Stimulated activated CD4-positive, alpha-beta T cell treated with anti-CD3 and anti-CD28 coated beads, Interleukin-15, amount 100 ng/mL, for 48 hours (primary cell): ENCODE results near the gene SLC4A4.

Source experiments
- DNase-seq, 2 donors: peaks; one replicate each; pipeline ENCODE4 v3.0.0-alpha.2; 2020; ENCODE audit warnings: low read depth in 2 of 2

The SLC4A4 gene

DNA sequence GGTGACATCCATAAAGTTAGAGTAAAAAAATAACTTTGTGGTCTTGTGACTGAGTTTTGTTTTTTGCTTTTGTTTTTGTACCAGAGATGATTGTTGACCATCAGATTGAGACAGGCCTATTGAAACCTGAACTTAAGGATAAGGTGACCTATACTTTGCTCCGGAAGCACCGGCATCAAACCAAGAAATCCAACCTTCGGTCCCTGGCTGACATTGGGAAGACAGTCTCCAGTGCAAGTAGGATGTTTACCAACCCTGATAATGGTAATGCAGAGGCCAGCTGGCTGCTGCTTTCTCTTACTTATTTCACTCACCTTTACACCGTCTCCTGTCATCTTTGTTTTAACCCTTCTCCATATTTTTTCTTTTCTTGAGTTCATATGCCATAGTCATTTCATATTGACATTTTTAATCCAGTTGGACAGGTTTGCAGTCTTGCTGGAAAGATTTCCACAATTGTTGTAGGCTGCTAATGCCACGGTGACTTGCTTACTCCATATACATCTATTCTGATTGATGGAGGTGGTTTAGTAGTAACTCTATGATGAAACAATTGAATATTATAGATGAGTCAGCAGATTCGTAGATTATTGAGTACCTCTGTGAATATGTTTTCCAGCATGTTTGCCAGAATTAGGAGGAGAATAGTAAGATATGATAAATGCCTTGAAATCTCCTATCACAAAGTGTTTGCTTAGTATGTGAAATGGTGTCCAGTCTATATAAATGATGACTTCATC is 18.3 kb downstream of the SLC4A4 start:
- no peak for DNase-seq

DNA sequence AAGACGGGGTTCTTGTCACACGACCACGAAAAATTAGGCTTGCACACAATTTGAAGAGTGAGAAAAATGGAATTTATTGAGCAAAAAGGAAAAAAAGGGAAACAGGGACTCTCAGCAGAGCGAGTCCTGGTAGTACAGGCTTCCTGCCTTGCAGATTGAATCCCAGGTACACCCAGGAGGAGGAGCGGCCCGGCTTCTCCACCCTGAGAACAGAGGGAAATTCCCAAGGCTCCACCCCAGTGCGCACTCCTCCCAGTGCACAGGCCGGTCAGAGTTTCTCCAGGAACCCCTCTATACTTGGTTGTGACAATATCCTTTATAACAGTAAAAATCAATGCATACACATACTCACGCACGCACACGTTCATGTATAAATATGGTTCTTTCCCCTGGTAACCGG is 22.0 kb downstream of the SLC4A4 start:
- DNase-seq, result no peak

DNA sequence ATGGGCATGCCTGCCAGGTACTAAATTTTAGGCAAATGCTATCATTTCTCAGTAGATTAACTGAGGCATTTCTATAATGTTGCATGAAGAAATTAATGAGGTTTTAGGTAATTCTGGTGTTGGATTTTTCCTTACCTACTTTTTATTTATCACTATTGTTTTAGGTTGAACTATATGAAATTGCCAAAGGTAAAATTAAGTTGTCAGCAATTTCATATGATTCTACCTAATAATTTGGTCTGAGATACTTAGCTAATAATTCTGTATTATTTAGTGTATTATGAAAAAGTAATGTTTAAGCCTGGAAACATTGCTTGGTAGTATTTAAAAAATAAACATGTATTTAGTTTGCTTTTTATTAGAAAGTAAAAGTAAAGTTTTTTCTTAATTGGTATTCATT is 22.7 kb downstream of the SLC4A4 start:
- no peak for DNase-seq

DNA sequence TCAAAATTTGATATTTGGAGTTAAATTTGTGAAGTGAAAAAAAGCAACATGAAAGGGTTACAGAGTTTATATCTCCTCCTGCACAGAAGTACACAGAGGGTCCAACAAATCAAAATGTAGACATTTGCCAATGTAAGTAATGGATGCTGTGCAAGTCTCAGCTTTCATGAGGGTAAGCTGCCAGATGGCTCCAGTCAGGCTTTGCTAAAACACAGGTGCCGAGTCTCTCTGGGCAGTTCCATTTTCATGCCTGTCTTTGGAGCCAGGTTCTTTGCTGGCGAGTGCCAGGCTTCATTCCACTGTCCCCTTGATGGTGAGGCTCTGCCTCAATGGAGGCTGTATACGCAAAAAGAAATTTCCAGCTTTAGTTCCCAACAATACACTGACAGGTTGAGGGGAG is 27.9 kb downstream of the SLC4A4 start:
- DNase-seq, result no peak

DNA sequence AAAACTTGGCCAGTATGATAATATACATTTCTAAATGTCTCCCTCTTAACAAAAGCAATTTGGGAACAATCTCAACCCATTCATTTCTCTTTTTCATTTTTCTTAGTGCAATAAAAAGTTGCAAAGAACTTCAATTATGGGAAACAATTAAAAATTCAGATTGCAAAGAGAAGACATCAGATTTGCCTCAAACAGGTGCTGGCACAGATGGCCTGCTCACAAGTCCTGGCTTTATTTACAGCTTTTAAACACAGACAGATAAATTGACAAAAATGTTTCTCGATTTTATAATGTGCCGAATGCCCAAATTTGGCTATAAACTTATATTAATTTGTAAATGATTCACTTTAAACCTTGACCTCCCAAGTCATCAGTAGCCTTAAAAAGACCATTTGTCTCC is 28.7 kb downstream of the SLC4A4 start:
- DNase-seq, result no peak

DNA sequence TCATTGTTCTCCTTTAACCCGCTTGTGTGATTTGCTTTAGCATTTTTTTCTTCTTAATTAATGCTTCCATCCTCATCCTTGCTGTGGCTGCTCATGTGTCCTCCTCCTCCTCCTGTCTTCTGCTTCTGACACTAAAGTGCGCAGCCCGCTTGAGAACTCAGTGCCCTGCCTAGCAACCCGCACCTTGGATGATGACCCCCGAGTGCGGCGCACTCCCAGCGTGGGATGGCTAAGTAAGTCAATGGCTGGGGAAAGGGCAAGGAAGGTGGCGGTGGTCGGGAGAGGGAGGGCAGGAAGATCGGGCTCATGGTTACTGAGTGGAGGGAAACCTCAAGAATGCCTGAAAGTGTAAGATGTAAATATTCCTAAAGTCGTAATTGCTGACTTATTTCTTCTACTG is 30.1 kb downstream of the SLC4A4 start:
- no peak for DNase-seq

DNA sequence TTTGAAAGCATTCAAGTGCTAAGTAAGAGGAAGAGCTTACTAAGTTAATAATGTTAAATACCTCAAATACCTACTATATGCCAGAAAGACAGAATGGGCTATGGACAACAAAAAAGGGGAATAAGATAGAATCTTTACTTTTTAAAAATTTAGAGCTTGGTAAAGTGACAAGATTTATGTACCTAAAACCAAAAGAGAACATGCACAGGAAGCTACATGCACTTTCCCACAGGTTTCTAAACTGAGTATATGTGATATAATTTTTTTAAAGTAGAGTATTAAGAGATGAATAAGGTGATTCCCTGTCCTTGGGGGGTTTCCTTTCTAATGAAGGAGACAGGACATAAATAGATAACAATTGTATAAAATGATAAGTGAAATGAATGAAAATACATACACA is 30.7 kb downstream of the SLC4A4 start:
- no peak for DNase-seq

DNA sequence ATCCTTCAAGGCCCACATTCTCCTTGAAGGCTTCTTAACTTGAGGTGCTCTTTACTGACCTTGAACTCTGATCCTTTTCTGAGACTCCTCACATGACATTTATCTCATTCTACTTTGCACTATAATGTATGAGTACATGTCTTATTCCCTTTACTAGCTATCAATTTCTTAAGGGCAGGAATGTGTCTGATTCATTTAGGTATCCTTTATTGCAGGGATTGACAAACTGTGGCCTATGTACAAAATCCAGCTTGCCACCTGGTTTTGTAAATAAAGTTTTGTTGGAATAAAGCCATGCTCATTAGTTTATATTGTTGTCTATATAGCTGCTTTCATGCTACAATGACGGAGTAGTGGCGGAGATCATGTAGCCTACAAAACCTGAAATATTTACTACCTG is 36.7 kb downstream of the SLC4A4 start:
- DNase-seq, result no peak

DNA sequence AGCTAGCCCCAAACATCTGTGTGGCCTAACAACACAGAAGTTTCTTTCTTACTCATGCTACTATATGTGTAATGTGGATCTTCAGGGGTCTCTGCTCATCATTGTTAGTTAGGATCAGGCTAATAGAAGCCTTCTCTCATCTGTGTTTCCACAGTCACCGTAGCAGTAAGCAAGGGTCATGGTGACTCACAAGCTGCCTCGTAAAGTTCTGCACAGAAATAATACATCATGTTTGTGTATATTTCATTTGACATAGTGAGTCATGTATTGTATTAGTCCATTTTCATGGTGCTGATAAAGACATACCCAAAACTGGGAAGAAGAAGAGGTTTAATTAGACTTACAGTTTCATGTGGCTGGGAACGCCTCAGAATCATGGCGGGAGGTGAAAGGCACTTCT is 38.7 kb downstream of the SLC4A4 start:
- DNase-seq, result no peak

DNA sequence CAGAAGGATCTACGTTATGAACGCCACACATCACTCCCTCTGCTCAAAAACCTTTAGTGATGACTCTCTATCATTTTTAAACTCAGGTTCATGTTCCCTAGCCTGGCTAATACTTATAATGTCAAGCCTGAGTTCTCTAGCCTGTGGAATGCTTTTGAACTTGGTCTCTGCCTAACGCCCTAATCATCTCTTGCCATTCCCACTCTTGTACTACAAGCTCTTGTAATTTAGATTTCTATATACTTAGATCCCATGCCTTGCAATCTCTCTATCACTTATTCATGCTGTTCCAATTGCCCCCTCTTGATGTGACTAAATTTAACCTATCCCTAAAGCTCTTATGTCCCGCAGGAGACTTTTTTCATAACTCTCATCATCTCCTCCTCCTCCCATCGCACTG is 40.3 kb downstream of the SLC4A4 start:
- DNase-seq, result no peak

DNA sequence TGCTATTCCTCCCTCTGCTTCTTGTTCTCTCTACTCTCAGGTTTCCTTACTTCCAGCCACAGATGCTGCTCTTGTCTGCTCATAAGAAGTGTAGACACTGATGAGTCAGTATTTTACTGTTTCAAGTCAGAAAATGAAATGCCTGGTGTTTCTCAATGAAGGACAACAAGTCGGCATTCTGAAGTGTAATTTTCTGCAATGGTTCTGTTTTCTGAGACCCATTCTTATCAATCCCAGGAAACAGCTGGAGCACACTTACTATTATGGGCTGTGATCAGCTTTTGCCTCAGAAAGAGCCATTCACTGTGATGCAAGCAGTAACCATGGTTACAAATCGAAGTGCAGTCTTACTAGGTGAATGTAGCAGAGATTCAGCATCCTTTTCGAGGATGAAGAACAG is 42.0 kb downstream of the SLC4A4 start:
- DNase-seq, result no peak

DNA sequence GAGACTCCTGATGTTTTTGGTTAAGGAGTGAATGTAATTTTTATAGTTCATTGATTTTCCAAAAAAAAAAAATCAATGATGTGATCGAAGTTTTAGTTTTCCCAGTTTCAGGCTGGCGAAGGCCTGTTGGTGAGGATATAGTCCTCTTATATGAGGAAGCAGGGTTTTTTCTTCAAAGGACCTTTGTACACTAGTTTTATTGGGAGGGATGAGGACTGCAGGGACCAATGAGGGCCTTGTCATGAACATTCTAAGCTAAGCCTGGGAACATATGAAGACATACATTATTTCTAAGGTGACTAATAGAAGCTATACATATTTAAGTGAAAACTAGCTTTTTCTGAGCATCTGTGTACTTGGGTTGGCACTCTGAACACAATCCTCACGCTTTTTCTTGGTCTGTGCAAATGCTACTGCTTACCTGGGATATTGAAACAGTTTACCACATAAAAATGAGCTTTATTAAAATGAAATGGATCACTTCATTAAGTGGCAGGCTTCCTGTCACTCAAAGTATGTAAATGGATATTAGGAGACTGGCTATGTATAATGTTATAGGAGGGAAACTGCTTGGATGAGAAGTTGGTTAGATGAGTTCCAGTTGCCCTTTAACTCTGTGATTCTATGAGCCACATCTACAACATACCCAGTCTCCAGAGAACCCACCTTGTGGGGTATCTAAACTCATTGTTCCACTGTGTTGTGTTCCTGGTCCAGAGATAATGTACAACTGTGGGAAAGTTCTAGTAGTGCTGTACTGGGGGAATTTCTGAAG is 43.5 kb downstream of the SLC4A4 start:
- no peak for DNase-seq

DNA sequence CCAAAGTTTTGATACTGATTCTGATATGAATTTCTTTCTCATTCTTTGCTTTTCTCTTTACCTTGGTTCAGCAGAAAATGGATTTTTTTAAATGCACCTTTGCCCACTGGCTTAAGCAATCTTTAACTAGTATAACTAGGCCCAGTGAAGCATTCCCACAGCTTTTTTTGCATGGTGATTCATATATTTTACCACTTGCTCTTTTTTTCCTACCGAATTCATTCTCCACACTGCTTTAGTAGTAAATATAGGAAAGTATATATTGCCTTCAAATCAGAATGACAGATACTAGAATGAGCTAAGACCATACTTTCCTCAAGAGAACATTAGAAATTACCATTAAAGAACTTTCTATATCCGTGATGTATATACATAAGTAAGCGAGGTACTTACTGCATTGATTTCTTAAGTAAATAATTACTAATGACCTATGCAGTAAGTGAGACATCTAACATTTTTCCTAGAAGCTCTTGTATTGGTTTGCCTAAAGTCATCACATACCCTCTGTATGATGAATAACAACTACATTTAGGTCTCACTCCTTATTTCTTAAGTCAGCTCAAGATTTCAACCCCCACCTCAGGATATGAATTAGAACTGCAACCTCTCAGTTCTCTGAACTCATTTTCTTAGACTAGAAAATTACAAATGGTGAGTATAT is 44.2 kb downstream of the SLC4A4 start:
- DNase-seq, result no peak

DNA sequence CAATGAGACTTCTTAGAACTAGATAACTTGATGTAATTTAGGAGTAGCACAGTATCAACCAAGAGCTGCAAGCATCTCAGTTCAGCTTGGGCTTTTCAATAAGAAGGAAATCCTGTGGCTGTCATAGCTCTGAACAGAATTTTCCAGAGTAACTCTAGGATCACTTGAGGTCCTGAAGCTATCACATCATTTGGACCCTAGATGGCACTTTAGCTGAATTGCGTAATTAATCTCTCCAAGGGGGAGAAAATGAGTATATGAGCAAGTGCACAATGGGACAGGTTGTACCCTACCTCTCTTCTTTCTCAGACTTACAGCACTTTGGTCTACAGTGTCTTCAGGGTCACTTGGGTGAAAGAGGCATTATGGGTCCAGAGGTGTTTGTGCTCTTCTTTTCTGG is 45.2 kb downstream of the SLC4A4 start:
- no peak for DNase-seq

DNA sequence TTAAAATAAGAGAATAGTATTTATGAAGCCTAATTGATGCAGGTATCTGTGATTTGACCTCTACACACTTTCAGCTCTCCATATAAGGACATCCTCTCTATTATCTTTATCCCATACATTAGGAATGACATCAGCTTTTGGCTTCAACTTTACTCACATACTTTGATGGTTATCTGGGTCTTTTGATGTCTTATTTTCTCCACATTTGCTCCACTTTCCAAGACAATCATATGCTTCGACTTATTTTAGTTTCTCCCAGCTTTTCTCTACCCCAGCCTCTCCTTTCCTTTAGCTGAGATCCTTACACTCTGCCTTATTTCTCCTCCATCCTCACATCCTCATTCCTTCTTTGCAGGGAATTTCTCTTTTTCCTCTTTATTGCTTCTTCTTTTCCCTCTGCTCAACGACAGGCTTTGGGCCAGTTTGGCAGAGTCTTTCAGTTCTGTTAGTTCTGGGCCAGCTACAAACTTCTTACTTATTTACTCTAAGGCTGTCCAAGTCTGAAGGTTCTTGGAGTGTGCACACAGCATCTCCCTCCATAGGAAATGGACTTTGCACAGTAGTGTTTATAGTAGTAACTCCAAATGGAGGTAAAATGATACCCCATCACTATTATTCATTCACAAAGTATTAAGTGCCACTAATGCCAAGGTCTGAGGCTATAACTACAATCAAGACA is 50.5 kb downstream of the SLC4A4 start:
- no peak for DNase-seq

DNA sequence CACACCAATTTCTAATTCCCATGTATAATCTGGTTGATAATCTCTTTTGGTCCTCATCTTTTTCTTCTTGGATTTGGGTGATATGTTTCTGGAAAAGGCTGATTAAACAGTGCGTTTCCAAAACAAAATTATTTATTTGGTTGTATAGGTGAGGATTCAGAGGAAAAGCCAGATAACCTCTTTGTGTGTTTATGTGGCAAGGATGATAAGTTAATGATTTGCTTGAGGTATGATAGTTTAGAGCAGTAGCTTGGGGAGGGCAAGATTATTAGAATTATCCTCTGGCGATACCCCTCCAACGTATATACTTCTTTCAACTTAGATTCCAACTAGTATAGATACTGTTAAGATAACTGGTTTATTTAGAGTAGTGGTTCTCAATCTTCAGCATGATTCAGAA is 53.3 kb downstream of the SLC4A4 start:
- DNase-seq, result no peak

DNA sequence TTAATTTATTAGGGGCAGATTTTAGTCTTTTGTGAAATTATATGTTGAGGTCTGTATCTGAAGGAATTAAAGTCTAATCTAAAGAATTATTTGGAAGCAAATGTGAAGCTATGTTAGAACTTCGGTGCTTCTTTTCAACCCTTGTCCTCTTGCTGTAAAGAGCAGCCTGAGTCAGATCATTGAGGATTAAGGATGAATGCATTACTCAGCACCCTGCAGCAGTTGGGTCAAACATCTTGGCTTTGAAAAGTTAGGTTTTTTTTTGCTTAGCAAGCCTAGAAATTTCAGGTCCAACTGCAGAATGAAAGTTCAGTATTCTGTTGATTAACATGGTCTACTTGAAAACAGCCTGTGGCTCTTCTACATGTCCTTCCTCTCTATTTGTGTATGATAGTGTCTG is 57.6 kb downstream of the SLC4A4 start:
- no peak for DNase-seq

DNA sequence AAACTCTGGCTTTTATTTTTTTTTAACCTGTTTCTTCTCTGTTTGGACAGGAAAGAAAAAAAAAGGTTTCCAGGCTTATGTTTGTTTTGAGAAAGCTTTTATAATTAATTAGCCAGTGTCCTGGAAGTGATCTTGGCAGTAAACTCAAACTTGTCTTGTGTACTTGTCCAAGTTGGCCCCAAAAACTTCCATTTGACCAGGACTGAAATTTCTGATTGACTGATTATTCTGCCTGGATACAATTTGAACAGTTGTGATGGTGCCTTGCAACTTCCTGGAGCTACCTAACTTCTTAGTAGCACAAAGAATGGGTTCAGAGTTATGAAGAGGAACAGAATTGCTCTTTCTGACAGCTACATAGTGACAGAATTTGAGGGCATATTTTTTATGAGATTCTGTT is 62.0 kb downstream of the SLC4A4 start:
- no peak for DNase-seq

DNA sequence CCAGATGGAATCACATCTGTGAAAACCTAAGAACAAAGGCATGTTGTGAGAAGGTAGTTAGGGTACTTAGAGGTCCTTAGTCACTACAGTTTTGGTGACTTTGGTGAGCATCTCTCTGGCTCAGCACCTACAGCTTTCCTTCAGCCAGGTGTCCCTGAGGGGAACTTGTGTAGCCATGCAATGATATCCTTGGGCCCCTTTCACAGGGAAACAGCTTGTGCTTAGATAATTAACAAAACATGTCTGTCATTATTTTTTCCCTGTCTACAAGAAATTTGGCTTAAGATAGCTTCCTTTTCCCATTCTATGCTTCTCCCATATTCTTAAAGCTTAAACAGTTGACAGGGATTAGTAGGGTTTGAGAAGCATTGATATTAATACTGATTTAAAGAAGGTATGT is 63.8 kb downstream of the SLC4A4 start:
- no peak for DNase-seq

DNA sequence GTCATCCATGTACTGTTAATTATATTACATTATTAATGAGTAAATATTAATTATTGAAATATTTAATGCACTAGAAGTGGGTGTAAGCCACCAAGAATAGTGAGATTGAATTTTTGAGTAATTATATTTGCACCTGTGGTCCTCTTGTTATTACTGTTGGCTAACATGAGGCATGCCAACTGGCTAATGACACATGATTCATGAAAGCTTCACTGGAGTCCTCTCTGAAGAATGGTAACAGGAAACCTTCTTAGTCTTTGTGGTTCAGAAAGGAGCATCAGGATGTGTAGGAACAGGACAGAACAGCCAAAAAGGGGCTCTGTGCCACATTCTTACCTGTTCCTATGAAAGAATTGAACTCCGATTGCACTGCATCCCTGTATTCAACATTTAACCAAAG is 65.2 kb downstream of the SLC4A4 start:
- no peak for DNase-seq

DNA sequence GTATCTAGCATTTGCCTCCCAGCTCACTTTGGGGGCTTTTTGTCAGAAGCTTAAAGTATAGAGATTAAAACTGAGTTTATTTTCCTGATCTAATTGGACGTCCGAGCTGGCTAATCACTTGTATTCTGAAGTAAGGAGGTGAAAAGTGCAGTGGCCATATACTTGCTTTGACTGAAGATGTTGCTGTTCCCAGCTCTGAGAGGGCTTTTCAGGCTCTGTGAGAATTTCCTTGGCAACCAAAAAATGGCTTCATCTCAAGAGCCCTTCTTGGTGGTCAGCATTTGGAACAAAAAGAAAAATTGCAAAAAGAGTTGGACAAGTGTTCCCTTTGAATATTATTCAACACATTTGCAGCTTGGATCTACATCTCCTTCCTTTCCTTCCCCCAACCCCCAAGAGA is 67.0 kb downstream of the SLC4A4 start:
- no peak for DNase-seq

DNA sequence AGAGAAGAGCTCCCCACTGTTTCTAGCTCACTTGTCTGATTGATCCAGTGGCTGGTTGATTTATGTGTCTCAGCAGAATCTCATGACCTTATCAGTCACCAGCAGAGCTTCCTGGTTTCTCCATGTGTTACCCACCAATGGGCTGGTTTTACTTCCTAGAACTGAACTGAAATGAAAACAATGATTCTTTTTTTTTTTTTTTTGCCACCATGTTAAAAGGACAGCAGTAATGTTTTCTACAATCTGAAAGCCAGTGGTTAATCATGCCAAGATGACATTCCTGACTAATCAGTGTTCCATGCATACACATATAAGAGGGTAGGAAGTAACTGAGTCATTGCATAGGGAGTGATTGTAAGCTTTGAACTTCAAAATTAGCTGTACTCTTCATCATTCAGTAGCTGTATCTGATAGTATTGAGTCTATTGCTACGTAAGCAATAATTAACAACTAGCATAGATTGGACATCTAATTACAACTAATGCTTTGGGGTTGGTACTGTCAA is 67.7 kb downstream of the SLC4A4 start:
- DNase-seq, result no peak
